Stomach (tissue), 9 donors: Measurements from ENCODE around the gene SLC25A20. TPM values are rescaled to one million over a fixed set of nuclear protein-coding genes. Genes with fewer than 3 reads are reported as not detected.

Source experiments
- DNase-seq, 2 donors: peaks; one replicate each; pipeline versions ENCODE4 v3.0.0 to v3.0.0-alpha.2; 2013 to 2019
- H3K27ac ChIP-seq, 5 donors: fragments of 200-600 bp in 4 of 5; sonication (generic) in 4 of 5; one replicate each; pipeline ENCODE4 v1.5.1; 2013 to 2019; ENCODE audit warnings: mild to moderate bottlenecking in 1 of 5, moderate library complexity in 1 of 5
- H3K27me3 ChIP-seq, 3 donors: fragments of 200-600 bp; sonication (generic); one replicate each; pipeline ENCODE4 v1.5.1; 2017 to 2019; ENCODE audit warnings: mixed run types in 1 of 3
- H3K36me3 ChIP-seq, 4 donors: fragments of 200-600 bp; sonication (generic); 1 replicate in 3 of 4; 2 replicates in 1 of 4; pipeline ENCODE4 v1.5.1; 2016 to 2019
- H3K4me1 ChIP-seq, 4 donors: fragments of 200-600 bp; sonication (generic); one replicate each; pipeline ENCODE4 v1.5.1; 2016 to 2019
- H3K4me3 ChIP-seq, 4 donors: fragments of 200-600 bp; sonication (generic) in 3 of 4; one replicate each; pipeline ENCODE4 v1.5.1; 2016 to 2019; ENCODE audit warnings: mild to moderate bottlenecking in 1 of 4
- H3K9me3 ChIP-seq, 4 donors: fragments of 200-600 bp; sonication (generic); one replicate each; pipeline ENCODE4 v1.5.1; 2016 to 2019
- EP300 ChIP-seq: sonication (generic); formaldehyde crosslinking; IDR thresholded peaks from one replicate; pipeline ENCODE4 v1.6.1; 2017; ENCODE audit warnings: antibody characterized with exemption
- POLR2A ChIP-seq, 4 donors: fragments of 450-650 bp; IDR thresholded peaks; one replicate each; pipeline ENCODE4 v1.6.1; 2016; ENCODE audit warnings: antibody characterized with exemption in 4 of 4, control low read depth in 2 of 4, mild to moderate bottlenecking in 1 of 4, moderate library complexity in 1 of 4
- POLR2AphosphoS5 ChIP-seq, 3 donors: sonication (generic); formaldehyde crosslinking; IDR thresholded peaks; one replicate each; pipeline ENCODE4 v1.6.1; 2016; ENCODE audit warnings: antibody characterized with exemption in 3 of 3
- WGBS, 5 donors: extraction: QIAGEN DNeasy Blood & Tissue Kit in 3 of 5; methylation state at CpG; one replicate each; pipeline versions ENCODE4 v1.1.5 to v1.1.7; 2013 to 2018; 5-methylcytosine and 5-hydroxymethylcytosine counted together
- intact Hi-C: fragments of 100-400 bp; cut with DNase I; formaldehyde crosslinking; loops from one replicate; pipeline ENCODE4 v1.15.1; 2023; ENCODE audit warnings: low total_unique reads
- polyA plus RNA-seq, 3 donors: library from polyadenylated mRNA; stranded (reverse); fragments of 200-250 nt; gene quantifications; one replicate each; pipeline ENCODE4 v1.2.3, GENCODE V29; 2013
- total RNA-seq, 5 donors: library from RNA; depleted of rRNA; stranded (reverse); fragments of >200 nt; gene quantifications; one replicate each; pipeline versions ENCODE4 v1.1.0 to v1.2.3, GENCODE V29; 2014 to 2016
- TF ChIP-seq, protein P1 (sequence below), 7 experiments: fragments of 450-650 bp in 4 of 7; fragments of 200-600 bp in 3 of 7; sonication (generic) in 3 of 7; IDR thresholded peaks; one replicate each; pipeline ENCODE4 v1.5.1; 2016 to 2019; ENCODE audit warnings: antibody characterized with exemption in 7 of 7, control low read depth in 2 of 7, mild to moderate bottlenecking in 1 of 7
- donor health status: healthy with polysubstance abuse.
- donor health status: Bipolar disorder and iron deficiency.
- donor health status: healthy.

Gene SLC25A20
- total and polyA plus RNA-seq, 8 donors, result 7.5 to 142 (median 18.4) TPM

DNA sequence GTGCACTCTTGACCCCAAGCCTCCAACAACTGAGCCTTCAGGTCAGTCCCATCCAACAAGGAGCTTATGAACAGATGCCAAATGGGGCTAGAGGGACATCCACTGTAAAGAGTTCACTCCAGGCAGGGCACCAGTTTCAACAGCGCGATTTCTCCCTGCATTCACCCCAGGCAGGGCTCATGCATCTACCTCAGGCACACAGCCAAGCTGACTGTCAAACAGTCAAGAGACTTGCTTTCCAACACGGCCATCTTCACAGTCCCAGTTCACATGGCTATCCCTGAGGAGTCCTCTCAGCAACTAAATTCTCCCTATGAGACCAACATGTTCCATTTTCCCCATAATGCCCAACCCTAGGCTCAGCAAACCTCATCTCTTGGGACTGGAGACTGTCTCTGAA, 17.7 kb downstream of the SLC25A20 start:
- H3K4me1 ChIP-seq, result no peaks in the 10 kb centered on the region
- intact Hi-C loops, result no loop called here
- DNase-seq, result no peak
- peaks cover 16 to 91% (median 90%) of the 10 kb centered on the region in 4 donors for H3K36me3 ChIP-seq
- H3K9me3 ChIP-seq, result no peaks in the 10 kb centered on the region
- H3K27ac ChIP-seq, result no peak overlapping the region
- 71 to 96% (median 85%) methylated on average over 3 of the region's 3 CpGs for WGBS, 5 donors
- TF ChIP-seq POLR2A (IDR thresholded peaks at IDR 0.05) (no peak), EP300 (no peak), POLR2AphosphoS5 (IDR thresholded peaks at IDR 0.05) (no peak)
- TF ChIP-seq, protein P1, sequence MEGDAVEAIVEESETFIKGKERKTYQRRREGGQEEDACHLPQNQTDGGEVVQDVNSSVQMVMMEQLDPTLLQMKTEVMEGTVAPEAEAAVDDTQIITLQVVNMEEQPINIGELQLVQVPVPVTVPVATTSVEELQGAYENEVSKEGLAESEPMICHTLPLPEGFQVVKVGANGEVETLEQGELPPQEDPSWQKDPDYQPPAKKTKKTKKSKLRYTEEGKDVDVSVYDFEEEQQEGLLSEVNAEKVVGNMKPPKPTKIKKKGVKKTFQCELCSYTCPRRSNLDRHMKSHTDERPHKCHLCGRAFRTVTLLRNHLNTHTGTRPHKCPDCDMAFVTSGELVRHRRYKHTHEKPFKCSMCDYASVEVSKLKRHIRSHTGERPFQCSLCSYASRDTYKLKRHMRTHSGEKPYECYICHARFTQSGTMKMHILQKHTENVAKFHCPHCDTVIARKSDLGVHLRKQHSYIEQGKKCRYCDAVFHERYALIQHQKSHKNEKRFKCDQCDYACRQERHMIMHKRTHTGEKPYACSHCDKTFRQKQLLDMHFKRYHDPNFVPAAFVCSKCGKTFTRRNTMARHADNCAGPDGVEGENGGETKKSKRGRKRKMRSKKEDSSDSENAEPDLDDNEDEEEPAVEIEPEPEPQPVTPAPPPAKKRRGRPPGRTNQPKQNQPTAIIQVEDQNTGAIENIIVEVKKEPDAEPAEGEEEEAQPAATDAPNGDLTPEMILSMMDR (IDR thresholded peaks at IDR 0.05), result no peak
- H3K4me3 ChIP-seq, result no peak overlapping the region
- H3K27me3 ChIP-seq, result no peaks in the 10 kb centered on the region

DNA sequence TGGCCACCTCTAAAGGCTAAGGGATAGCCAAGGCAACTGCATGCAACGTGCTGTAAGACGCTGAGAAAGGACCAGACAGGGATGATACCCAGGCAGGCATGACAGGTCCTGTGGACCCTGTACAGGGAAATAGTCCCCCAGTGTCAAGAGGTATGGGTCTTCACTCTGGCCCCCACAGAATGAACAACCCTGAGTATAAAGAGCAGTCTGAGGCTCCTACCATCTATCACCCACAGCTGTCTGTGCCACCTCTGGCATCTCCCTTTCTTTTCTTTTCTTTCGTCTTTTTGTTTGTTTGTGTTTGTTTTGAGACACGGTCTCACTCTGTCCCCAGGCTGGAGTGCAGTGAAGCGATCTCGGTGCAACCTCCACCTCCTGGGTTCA, 18.7 kb downstream of the SLC25A20 start:
- intact Hi-C loops, result no loop called here
- no peak for DNase-seq
- Histone ChIP-seq H3K36me3 (peaks cover 16 to 92% (median 91%) of the 10 kb centered on the region in 4 donors), H3K27ac (no peak overlapping the region), H3K4me1 (no peaks in the 10 kb centered on the region), H3K4me3 (no peak overlapping the region), H3K9me3 (no peaks in the 10 kb centered on the region), H3K27me3 (no peaks in the 10 kb centered on the region)
- TF ChIP-seq POLR2AphosphoS5 (IDR thresholded peaks at IDR 0.05) (no peak), POLR2A (IDR thresholded peaks at IDR 0.05) (no peak), EP300 (no peak)
- TF ChIP-seq, protein P1 (IDR thresholded peaks at IDR 0.05), result no peak
- 87 to 89% (median 88%) methylated on average over 6 of the region's 6 CpGs for WGBS, 5 donors

DNA sequence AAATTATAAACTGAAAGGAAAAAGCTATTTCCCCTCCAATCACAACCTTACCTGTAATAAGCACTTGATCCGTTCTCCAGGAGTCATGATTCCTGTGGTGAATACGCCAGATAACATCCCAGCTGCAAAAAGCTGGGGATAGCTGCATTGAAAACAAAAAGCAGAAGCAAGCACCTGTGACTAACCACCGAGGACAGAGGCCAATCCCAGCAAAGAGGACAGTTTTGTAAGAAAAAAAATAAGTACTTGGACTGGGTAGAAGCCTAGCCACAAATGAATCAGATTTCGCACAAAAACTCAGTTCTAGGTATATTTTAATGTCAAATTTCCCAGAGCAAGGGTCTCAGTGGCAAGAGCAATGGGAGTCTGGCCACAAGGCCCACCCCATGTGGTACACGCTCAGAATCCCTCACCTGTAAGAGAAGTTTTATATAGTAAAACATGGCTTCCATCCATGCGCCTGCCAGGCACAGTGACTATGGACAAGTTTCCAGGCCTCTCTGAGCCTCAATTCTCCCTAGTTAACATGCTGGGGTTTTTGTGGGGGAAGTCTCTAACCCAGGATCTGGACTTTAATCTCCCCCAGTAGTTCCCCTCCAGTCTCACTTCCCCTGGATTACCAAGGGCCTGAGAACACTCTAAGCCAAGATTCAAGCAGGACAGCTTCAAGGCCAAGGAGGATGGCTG, 19.2 kb downstream of the SLC25A20 start:
- DNase-seq, result no peak
- Histone ChIP-seq H3K9me3 (no peaks in the 10 kb centered on the region), H3K36me3 (peaks cover 16 to 92% (median 89%) of the 10 kb centered on the region in 4 donors), H3K27me3 (no peaks in the 10 kb centered on the region), H3K4me3 (no peak overlapping the region), H3K4me1 (no peaks in the 10 kb centered on the region), H3K27ac (no peak overlapping the region)
- WGBS, 5 donors, result 85 to 91% (median 88%) methylated on average over 6 of the region's 6 CpGs
- intact Hi-C loops, result no loop called here
- TF ChIP-seq, protein P1 (IDR thresholded peaks at IDR 0.05), result no peak
- TF ChIP-seq POLR2A (IDR thresholded peaks at IDR 0.05), result no peak
- no peak for TF ChIP-seq POLR2AphosphoS5 (IDR thresholded peaks at IDR 0.05)
- TF ChIP-seq EP300, result no peak

DNA sequence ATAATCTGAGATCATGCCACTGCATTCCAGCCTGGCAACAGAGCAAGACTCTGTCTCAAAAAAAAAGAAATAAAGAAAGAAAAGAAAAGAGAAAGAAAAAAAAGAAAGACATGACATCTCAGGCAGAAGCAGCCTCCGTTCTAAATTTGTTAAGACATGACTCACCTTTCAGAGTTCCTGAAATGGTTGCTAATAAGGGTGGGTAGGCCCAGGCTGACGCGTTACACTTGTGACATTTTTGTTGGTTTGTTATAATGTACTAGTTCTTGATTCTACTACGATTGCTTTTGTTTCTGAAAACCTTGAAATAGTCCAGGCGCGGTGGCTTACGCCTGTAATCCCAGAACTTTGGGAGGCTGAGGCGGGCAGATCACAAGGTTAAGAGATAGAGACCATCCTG, 21.0 kb downstream of the SLC25A20 start:
- no peak for TF ChIP-seq POLR2A (IDR thresholded peaks at IDR 0.05)
- H3K36me3 ChIP-seq, result peaks cover 5 to 90% (median 89%) of the 10 kb centered on the region in 4 donors
- no peak overlapping the region for H3K27ac ChIP-seq
- H3K4me1 ChIP-seq, result no peaks in the 10 kb centered on the region
- H3K4me3 ChIP-seq, result no peak overlapping the region
- intact Hi-C loops, result no loop called here
- no peaks in the 10 kb centered on the region for H3K9me3 ChIP-seq
- no peaks in the 10 kb centered on the region for H3K27me3 ChIP-seq
- DNase-seq, result no peak
- WGBS, 5 donors, result 87 to 97% (median 94%) methylated on average over 8 of the region's 8 CpGs

DNA sequence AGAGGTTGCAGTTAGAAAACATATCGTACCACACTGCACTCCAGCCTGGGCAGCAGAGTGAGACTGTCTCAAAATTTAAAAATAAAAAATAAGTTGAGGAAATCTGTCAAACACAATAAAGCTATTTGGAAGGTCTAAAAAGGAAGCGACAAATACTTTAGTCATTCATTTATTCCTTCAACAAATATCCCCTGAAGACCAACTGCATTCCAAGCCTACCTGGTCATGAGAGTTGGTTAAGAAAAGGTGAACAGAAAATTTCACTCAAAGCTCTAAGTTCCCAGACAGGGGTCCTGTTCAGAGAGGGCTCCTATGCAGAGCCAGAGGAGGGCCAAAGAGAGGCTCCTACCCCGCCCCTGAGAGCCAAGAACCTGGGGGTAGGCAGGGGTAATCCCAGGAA, 35.6 kb downstream of the SLC25A20 start:
- no peaks in the 10 kb centered on the region for H3K9me3 ChIP-seq
- no peak overlapping the region for H3K4me3 ChIP-seq
- H3K27ac ChIP-seq, result no peak overlapping the region
- H3K27me3 ChIP-seq, result no peaks in the 10 kb centered on the region
- intact Hi-C loops, result no loop called here
- WGBS, 5 donors, result 88 to 99% (median 96%) methylated on average over 3 of the region's 3 CpGs
- H3K4me1 ChIP-seq, result no peaks in the 10 kb centered on the region
- no peak for DNase-seq
- peaks cover 18 to 73% (median 59%) of the 10 kb centered on the region in 4 donors for H3K36me3 ChIP-seq
- TF ChIP-seq, protein P1 (IDR thresholded peaks at IDR 0.05), result no peak
- no peak for TF ChIP-seq POLR2A (IDR thresholded peaks at IDR 0.05)
- TF ChIP-seq POLR2AphosphoS5 (IDR thresholded peaks at IDR 0.05), result no peak
- no peak for TF ChIP-seq EP300
